ENCODE data around the gene NFIB.

- TF ChIP-seq ZNF274 (IDR thresholded peaks at IDR 0.05; ENCODE audit: borderline replicate concordance, extremely low read depth, low read length) (no peak), POLR2AphosphoS5 (IDR thresholded peaks at IDR 0.05; ENCODE audit: low read depth, low read length) (no peak), RXRA (IDR thresholded peaks at IDR 0.05; ENCODE audit: insufficient read depth, low read depth, low read length) (no peak), RAD21 (IDR thresholded peaks at IDR 0.05 in 1 of 2, conservative IDR thresholded peaks at IDR 0.05 in 1 of 2; ENCODE audit: low read depth in 2 of 2, low read length in 2 of 2) (no peak), MAX (IDR thresholded peaks at IDR 0.05) (no peak), FOSL1 (IDR thresholded peaks at IDR 0.05; ENCODE audit: insufficient read depth, low read depth, low read length) (no peak), CTCF (IDR thresholded peaks at IDR 0.05; ENCODE audit: control extremely low read depth in 1 of 3, insufficient read depth in 1 of 3, low read depth in 1 of 3, low read length in 3 of 3) (no peak), TBP (IDR thresholded peaks at IDR 0.05; ENCODE audit: low read depth, low read length) (no peak), NANOG (IDR thresholded peaks at IDR 0.05; ENCODE audit: insufficient read depth, low read depth, low read length, poor library complexity, severe bottlenecking) (no peak), TCF12 (IDR thresholded peaks at IDR 0.05; ENCODE audit: low read depth, low read length) (no peak), HDAC2 (IDR thresholded peaks at IDR 0.05; ENCODE audit: borderline replicate concordance in 1 of 2, low read depth in 2 of 2, low read length in 2 of 2) (no peak), BRCA1 (IDR thresholded peaks at IDR 0.05; ENCODE audit: low read depth, low read length) (no peak), EZH2 (IDR thresholded peaks at IDR 0.05; ENCODE audit: low read depth, low read length, severe bottlenecking) (no peak), CHD2 (IDR thresholded peaks at IDR 0.05; ENCODE audit: low read length) (no peak)
Observed at GRCh38 chr9:14139287-14139686, 174.7 kb downstream of the NFIB start.
